ENCODE measurements around the gene CFL2. TPM values are rescaled to one million over a fixed set of nuclear protein-coding genes. Genes with fewer than 3 reads are reported as not detected.

Gene CFL2
- polyA plus RNA-seq, 3 donors = 2.0 to 3.8 (median 3.5) TPM

DNA sequence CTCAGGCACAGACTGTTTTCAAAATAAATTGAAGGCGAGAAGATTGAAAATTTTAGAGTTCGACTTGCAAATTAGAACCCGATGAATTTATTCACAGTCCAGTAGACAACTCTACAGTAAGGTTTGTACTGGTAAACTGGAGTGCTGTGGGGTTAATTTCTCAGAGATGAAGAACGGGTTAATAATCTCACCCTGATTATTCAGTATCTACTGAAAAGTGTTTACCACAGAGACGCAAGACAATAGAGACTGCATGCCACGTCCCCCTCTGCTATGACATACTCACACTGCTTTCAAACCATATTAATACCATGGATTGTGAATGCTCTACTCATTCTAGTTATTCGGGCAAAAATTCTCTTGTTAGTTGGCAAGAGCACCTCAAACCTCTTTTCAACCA lies 36.1 kb downstream of the CFL2 start:
- Mint-ChIP-seq H3K4me1 (no peaks in the 10 kb centered on the region), H3K9me3 (no peaks in the 10 kb centered on the region), H3K27ac (no peak overlapping the region), H3K36me3 (no peaks in the 10 kb centered on the region), H3K4me3 (no peak overlapping the region), H3K27me3 (ENCODE audit: low read depth in 3 of 3) (peaks cover 0 to 3% (median 0%) of the 10 kb centered on the region in 3 donors)
- H3K27ac ChIP-seq (ENCODE audit: low read depth in 1 of 2, low read length in 2 of 2) = no peak overlapping the region
- H3K27me3 ChIP-seq (ENCODE audit: control insufficient read depth in 2 of 2, insufficient read depth in 2 of 2, low read length in 2 of 2) = no peaks in the 10 kb centered on the region
- 100% methylated on average over 2 of the region's 7 CpGs for WGBS (ENCODE audit: insufficient coverage)
- H2AFZ ChIP-seq (ENCODE audit: insufficient read depth, low read depth, low read length, poor library complexity, severe bottlenecking) = no peak overlapping the region
- H3K4me3 ChIP-seq (replicated peaks in 1 of 3; ENCODE audit: low read depth in 2 of 3, low read length in 3 of 3) = no peak overlapping the region
- TF ChIP-seq, protein P1, sequence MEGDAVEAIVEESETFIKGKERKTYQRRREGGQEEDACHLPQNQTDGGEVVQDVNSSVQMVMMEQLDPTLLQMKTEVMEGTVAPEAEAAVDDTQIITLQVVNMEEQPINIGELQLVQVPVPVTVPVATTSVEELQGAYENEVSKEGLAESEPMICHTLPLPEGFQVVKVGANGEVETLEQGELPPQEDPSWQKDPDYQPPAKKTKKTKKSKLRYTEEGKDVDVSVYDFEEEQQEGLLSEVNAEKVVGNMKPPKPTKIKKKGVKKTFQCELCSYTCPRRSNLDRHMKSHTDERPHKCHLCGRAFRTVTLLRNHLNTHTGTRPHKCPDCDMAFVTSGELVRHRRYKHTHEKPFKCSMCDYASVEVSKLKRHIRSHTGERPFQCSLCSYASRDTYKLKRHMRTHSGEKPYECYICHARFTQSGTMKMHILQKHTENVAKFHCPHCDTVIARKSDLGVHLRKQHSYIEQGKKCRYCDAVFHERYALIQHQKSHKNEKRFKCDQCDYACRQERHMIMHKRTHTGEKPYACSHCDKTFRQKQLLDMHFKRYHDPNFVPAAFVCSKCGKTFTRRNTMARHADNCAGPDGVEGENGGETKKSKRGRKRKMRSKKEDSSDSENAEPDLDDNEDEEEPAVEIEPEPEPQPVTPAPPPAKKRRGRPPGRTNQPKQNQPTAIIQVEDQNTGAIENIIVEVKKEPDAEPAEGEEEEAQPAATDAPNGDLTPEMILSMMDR (IDR thresholded peaks at IDR 0.05) = no peak
- no peaks in the 10 kb centered on the region for H3K4me1 ChIP-seq (ENCODE audit: control insufficient read depth in 1 of 2, insufficient read depth in 2 of 2, low read length in 2 of 2)
- intact Hi-C loops (cut with micrococcal nuclease) = no loop called here
- no peaks in the 10 kb centered on the region for H3K36me3 ChIP-seq (replicated peaks in 1 of 2; ENCODE audit: control insufficient read depth in 1 of 2, insufficient read depth in 2 of 2, low read length in 2 of 2)
- H3K79me2 ChIP-seq (ENCODE audit: insufficient read depth, low read length) = no peaks in the 10 kb centered on the region
- no peak for DNase-seq
- H4K20me1 ChIP-seq (ENCODE audit: insufficient read depth, low read length) = no peaks in the 10 kb centered on the region
- H3K9ac ChIP-seq (ENCODE audit: insufficient read depth, low read length, poor library complexity, severe bottlenecking) = no peak overlapping the region
- H3K9me3 ChIP-seq (replicated peaks in 1 of 2; ENCODE audit: control insufficient read depth in 1 of 2, insufficient read depth in 1 of 2, low read length in 2 of 2) = no peaks in the 10 kb centered on the region
- H3K4me2 ChIP-seq (replicated peaks; ENCODE audit: extremely low read depth, low read length, poor library complexity, severe bottlenecking) = no peak overlapping the region

DNA sequence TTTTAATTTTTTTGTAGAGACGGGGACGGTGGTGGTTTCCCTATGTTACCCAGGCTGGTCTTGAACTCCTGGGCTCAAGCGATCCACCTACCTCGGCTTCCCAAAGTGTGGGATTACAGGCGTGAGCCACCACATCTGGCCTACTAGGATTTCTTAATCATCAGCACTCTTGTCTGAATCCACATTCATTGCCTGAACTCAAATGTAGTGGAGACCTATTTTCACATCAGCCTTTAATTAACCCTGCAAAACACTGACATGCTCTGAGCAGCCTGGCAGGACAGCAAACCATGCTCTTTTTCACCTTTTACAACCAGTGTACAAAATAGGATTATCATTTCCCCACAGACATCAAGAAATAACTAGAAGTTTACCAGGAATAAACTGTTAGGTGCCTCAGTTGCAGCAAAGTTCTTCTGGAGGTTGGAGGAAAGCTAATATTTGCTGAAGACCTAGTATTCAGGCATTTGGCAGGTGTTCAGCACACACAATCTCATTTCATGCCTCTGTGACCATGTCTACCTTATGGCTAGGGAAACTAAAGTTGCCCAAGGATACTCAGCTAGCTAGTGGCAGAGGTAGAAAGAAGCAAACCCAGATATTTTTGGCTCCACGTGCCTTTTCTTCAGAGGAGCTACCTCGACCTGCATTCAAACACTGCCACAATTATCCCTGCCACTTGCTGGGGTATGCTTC lies 37.7 kb downstream of the CFL2 start:
- no peaks in the 10 kb centered on the region for H3K9me3 ChIP-seq (replicated peaks in 1 of 2; ENCODE audit: control insufficient read depth in 1 of 2, insufficient read depth in 1 of 2, low read length in 2 of 2)
- Mint-ChIP-seq H3K4me1 (peaks cover 6% of the 10 kb centered on the region), H3K36me3 (no peaks in the 10 kb centered on the region), H3K27ac (no peak overlapping the region), H3K27me3 (ENCODE audit: low read depth in 3 of 3) (peaks cover 0 to 3% (median 2%) of the 10 kb centered on the region in 3 donors), H3K9me3 (no peaks in the 10 kb centered on the region), H3K4me3 (no peak overlapping the region)
- H3K79me2 ChIP-seq (ENCODE audit: insufficient read depth, low read length) = no peaks in the 10 kb centered on the region
- no peak overlapping the region for H3K9ac ChIP-seq (ENCODE audit: insufficient read depth, low read length, poor library complexity, severe bottlenecking)
- no peak overlapping the region for H3K4me2 ChIP-seq (replicated peaks; ENCODE audit: extremely low read depth, low read length, poor library complexity, severe bottlenecking)
- 100% methylated on average over 2 of the region's 7 CpGs for WGBS (ENCODE audit: insufficient coverage)
- no peak overlapping the region for H3K27ac ChIP-seq (ENCODE audit: low read depth in 1 of 2, low read length in 2 of 2)
- intact Hi-C loops (cut with micrococcal nuclease) = no loop called here
- no peak for DNase-seq
- H3K36me3 ChIP-seq (replicated peaks in 1 of 2; ENCODE audit: control insufficient read depth in 1 of 2, insufficient read depth in 2 of 2, low read length in 2 of 2) = no peaks in the 10 kb centered on the region
- H2AFZ ChIP-seq (ENCODE audit: insufficient read depth, low read depth, low read length, poor library complexity, severe bottlenecking) = no peak overlapping the region
- no peak overlapping the region for H3K4me3 ChIP-seq (replicated peaks in 1 of 3; ENCODE audit: low read depth in 2 of 3, low read length in 3 of 3)
- H3K27me3 ChIP-seq (ENCODE audit: control insufficient read depth in 2 of 2, insufficient read depth in 2 of 2, low read length in 2 of 2) = no peaks in the 10 kb centered on the region
- peaks cover 5 to 6% of the 10 kb centered on the region in 2 donors for H3K4me1 ChIP-seq (ENCODE audit: control insufficient read depth in 1 of 2, insufficient read depth in 2 of 2, low read length in 2 of 2)
- TF ChIP-seq, protein P1 (IDR thresholded peaks at IDR 0.05) = no peak
- H4K20me1 ChIP-seq (ENCODE audit: insufficient read depth, low read length) = no peaks in the 10 kb centered on the region
